CD4-positive, alpha-beta T cell treated with Interleukin-12 subunit alpha and Interleukin-12 subunit beta, for 1 hour (primary cell): Measurements from ENCODE around the gene EVI5.

ENCODE experiments used
- DNase-seq: peaks from one replicate; pipeline ENCODE4 v3.0.0-alpha.2; 2020

The EVI5 gene

DNA sequence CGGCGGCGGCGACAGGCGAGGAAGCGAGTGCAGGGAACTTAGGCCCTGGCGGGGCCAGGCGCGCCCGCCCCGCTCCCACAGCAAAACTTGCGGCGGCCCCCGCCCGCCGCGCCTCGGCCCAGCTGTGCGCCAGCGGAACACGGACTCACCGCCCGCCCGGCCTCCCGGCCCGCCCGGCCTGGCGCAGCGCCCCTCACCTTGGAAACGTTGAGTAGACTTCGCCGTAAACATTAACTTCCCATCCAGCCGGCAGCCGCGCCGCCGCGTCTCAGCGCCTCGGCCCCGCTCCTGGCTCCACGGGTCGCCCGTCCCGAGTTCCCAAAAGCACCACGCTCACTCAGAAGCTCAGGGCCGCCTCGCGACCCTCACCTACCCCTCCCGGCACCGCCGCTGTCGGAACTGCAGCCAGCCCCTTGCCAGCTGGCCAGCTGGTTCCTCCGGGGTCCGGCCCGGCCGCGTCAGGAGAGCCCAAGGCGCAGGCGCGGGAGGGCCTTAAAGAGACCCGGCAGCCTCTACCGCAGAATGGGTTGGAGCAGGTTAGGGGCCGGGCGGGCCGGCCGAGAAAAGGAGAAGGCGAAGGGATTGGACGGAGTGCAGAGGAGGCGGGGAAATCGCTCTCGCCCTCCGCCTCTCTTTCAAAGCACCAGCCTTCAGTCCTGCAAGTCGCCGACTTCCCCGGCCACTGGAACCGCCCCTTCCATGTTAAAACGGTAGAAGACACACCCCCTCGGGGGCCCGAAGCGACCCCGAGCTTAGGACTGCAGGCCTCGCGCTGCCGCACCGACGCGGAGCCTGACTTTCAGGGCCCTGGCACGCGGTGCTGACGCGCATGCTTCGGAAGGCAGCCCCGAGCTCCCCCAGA lies at the start of gene EVI5:
EVI5 (minus strand) TSS at position 470 of the 862 bp plus-strand sequence. CDS start 48,562 bp downstream, outside the sequence.
- DNase-seq: peak; percentile 54

DNA sequence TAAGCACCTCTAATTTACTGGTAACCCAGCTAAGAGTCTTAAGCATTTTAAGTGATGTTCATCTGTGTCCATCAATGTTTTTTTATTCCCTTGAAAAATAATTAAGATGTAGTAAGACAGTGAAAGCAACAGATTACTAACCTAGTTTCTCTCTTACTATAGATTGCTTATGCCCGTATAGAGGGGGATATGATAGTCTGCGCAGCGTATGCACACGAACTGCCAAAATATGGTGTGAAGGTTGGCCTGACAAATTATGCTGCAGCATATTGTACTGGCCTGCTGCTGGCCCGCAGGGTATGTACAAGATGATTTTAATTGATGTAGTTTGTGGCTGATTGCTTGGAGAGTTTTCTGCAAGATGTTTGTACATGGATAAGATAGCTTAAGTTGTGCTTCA lies 49.7 kb upstream of the EVI5 start:
- no peak for DNase-seq

DNA sequence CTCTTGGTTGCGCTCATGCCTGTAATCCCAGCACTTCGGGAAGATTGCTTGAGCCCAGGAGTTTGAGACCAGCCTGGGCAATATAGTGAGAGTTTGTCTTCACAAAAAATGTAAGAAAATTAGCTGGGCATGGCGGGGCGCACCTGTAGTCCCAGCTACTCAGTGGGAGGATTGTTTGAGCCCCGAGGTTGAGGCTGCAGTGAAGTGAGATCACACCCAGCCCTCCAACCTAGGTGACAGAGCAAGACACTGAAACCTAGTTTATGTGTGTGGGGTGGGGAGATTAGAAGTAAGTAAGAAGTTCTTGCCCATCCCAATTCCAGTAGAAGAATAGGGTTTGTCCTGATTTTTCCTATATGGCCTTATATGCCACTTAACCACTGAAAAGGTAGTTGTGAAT lies 48.9 kb upstream of the EVI5 start:
- DNase-seq: peak; percentile 33

DNA sequence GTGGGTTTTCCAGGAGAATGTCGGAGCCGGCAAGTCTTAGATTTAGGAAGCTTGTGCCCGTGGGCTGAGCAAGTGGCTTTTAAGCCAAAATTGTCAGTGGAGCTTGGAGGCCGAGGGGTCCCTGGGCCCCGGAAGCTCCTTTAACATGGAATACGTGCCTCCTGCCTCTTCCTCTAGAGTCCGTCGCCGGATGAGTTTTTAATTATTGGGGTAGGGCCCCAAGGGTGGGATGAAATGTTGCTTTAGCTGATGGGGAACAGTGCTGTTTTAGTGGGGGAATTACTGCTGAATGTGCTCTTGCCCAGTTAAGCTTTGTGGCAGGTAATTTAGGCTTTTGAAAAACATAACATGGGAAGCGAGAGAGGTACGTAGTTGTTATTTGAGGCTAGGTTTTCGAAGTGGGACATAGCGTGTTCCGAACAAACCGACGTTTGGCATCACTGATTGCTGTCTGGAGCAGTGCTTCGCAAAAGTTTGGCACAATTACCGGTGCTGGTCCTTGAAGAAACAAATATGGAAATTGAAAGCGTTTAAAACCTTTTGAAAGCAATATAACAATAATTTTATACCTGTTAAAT lies 47.7 kb upstream of the EVI5 start:
- DNase-seq: peak; percentile 12

DNA sequence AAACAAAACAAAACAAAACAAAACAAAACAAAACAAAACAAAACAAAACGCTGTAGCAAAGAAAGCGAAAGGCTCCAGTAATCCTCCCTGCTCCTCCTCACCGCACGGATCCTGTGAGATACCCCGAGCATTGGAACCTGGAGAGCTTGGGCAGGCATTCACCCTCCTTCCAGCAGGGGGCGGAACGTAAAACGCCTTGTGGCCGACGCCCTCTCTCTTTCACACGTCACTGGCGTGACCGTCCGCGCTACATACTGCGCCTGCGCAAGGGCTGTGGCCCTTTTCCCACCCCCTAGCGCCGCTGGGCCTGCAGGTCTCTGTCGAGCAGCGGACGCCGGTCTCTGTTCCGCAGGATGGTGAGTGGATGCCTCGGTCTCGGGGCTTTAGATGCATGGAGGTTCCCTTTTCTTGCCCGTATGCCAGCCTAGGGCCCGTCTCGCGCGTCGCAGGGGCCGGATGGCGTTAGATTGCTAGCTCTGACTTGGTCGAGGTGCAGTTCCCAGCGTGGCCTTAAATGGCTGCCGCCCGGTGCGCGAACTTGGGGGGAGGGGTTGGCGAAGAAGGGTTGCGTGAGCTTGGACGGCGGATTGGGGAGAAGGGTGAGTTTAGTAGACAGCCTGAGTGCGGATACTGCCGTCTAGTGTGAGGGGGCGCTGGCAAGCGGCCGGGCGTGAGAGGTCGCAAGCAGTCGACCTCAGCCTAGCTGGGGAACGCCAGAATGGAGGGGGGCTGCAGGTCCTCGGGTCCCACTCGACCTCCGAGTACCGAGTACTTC lies 47.0 kb upstream of the EVI5 start, which contains the start of gene RPL5:
RPL5 (plus strand) TSS at position 279 of the 775 bp plus-strand sequence; CDS start at position 354, 75 bp downstream.
- DNase-seq: peak; percentile 97

DNA sequence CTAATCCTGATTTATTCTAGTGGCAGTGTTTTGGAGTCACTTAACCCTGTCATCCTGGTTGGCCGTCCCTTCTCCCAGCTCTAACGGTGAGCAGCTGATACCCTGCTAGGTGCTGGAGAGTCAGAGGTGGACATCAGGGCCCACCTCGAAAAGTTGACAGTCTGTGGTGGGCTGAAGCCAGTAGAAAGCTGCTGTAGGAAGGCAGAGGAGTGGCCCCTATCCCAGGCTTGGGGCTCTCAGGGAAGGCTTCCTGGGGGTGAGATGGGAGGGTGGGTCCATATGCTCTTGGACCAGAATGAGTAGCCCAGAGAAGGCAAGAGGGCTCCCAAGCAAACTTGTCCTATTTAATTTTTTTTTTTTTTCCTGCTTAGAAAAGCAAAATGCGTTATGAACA lies 46.5 kb upstream of the EVI5 start:
- no peak for DNase-seq

DNA sequence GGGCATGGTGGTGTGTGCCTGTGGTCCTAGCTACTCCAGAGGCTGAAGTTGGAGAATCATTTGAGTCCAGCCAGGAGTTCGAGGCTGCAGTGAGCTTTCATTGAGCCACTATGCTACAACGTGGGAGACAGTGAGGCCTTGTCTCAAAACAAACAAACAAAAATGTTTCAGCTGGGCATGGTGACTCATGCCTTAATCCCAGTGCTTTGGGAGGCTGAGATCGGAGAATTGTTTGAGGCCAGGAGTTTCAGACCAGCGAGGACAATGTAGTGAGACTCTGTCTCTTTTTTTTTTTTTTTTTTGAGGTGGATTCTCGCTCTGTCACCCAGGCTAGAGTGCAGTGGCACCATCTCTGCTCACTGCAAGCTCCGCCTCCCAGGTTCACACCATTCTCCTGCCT lies 41.9 kb upstream of the EVI5 start:
- DNase-seq: no peak

DNA sequence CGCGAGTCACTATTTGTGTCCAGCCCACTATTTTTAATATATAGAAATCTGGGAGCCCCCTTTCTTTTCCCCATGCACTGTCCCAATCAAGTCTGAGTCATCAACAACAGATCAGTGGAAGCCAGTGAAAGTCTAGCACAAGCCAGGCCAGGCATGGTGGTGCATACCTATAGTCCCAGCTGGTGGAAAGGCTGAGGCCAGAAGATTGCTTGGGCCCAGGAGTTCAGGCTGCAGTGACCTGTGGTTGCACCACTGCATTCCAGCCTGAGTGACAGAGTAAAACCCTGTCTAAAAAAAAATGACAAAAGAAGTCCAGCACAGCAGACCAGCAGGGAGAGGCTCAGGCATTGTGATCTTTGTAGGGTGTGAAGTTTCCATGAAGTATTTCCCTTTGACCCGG lies 38.0 kb upstream of the EVI5 start:
- no peak for DNase-seq

DNA sequence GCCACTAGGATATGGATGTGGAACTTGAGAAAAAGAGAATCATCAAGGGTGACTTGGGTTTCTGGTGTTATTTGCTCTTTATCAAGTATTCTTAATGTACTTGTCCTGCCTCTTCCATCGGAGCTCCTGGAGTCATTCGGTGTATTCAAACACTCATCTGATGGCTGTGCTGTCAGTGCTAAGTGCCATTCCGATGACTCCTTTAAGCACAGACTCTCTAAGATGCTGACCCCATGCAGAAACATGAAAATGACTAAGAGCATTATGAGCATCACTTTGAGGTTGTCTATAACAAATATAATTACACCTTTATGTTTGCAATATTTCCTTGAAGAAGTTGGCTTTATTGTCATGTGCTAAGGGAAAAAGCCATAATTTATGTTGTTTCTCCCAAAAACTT lies 35.6 kb upstream of the EVI5 start:
- no peak for DNase-seq

DNA sequence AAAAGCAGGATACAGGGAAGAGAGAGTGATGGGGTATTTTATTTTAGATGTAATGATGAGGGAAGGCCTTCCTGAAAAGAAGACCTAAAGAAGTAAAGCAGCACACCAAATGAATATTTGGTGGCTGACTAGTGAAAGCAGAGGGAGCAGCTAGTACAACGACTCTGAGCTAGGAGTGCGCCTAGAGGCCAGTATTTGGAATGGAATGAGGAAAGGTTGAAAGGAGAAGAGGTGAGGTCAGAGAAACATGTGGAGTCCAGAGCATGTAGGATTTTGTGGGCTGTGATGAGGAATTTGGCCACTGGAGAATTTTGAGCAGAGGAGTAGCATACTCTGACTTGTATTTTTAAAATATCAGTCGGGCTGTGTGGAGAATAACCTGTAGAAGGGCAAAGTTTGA lies 35.1 kb upstream of the EVI5 start:
- DNase-seq: no peak

DNA sequence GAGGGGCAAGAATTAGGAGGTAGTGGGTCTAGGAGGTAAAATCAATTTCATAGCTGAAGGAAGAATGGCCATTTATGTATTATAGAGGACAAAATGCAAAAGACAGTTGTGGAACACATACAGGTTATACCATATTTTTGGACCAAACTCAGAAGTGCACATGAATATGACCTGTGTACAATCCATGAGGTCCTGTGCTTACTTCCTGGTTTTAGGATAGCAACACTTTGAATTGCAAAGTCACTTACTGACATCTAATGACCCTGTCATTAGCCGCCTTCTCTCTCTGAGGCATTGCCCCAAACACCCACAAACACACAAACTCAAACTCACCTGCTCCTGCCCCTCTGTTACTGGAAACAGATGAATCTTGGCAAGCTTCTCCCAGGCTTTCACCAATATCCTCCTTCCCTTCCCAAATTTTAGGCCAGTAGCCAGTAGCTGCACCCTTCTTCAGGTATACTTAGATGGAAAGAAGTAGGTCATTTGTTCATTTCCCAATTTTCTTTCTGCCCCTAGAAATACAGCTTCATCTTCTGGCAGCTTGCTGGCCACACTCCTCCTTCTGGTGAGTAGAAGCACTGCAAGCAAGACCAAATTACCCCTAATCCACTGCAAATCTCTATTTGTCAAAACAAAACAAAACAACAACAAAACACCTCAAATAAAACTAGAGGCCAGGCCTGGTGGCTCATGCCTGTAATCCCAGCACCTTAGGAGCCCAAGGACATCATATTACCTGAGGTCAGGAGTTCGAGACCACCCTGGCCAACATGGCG lies 33.3 kb upstream of the EVI5 start:
- DNase-seq: peak; percentile 38

DNA sequence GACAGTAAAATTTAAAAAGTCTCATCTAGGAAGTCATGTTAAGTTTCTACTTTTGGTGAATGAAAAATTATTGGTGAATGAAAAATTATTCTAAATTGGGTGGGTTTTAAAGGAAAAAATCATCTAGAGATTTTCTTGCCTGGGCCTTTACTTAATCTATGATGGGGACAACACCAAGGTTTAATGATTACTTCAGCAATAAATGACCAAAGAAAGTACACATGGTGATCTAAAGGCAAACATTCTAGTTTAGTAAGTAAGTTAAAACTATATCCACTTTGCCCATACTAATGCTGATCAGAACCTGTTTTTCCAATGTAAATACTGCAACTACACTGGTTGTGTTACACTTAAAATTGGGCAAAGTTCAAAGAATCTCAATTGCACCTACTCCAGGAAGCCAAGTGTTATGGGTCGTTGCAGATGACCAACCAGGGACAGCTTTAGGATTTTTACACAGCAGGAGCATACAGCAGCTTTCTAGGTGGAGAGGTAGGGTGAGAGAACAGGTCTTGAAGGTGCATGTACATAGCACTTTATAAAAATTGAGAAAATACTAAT lies 32.3 kb upstream of the EVI5 start:
- no peak for DNase-seq

DNA sequence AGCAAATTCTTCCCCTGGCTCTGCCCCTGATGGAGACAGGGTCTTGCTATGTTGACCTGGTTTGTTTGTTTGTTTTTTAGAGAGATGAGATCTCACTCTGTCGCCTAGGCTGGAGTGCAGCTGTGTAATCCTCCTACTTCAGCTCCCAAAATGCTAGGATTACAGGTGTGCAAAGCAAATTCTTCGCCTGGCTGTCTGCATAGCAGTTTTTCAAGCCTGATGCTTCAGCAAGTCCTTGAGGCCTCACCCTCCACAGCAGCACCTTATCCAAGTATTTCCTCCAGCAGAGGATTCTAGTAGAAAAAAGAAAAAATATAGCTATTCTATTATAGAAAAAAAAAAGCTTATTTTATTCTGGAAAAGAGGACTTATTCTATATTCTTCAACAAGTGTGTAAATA lies 31.8 kb upstream of the EVI5 start:
- no peak for DNase-seq

DNA sequence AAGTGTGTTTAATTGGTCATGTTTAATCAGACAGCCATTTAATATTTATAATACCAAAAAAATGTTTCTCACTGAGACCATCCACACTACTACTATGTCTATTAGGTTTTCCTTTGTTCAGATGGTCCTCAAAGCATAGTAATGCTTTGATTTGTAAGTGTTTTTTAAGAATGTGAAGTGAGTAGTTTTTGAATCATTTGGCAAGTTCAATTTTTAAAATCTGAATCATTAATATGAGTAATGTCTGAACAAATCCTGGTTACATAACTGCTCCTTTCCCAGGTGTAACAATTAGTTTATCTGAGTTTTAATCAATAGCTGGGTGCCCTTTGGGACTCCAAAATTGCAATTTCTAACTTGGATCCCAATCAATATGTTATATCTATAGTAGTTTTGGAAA lies 23.5 kb upstream of the EVI5 start:
- no peak for DNase-seq

DNA sequence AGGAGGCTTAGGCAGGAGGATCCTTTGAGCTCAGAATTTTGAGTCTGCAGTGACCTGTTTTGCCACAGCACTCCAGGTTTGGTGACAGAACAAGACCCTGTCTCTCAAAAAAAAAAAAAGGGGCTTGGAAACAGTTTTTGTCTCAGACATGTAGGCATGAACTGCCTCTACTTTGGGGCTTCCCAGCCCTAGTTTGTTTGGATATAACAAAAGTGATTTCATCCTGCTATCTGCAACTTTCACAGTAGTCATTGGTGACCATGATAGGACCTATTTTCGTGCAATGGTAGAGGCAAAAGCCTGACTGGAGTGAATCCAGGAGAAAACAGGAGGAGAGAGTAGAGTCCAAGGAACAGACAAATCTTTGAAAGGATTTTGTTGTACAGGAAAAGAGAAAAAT lies 20.3 kb upstream of the EVI5 start:
- no peak for DNase-seq

DNA sequence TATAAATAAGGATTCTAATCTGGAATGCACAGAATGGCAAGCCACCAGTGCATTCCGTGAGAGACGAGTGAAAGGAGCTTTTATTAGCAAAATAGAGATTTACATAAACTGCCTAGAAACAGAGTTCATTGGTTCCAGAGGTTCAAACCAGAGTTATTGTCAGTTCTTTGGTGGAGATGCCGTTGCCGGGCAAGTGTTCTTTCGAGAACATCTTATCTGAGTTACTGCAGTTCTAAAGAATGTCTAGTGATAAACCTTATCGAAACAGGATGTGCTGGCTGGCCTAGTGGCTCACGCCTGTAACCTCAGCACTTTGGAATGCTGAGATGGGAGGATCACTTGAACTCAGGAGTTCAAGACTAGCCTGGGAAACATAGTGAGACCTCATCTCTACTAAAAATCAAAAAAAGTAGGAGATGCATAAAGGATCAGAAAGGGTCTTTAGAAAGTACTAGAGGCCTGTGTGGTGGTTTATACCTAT lies 19.9 kb upstream of the EVI5 start:
- DNase-seq: peak; percentile 17

DNA sequence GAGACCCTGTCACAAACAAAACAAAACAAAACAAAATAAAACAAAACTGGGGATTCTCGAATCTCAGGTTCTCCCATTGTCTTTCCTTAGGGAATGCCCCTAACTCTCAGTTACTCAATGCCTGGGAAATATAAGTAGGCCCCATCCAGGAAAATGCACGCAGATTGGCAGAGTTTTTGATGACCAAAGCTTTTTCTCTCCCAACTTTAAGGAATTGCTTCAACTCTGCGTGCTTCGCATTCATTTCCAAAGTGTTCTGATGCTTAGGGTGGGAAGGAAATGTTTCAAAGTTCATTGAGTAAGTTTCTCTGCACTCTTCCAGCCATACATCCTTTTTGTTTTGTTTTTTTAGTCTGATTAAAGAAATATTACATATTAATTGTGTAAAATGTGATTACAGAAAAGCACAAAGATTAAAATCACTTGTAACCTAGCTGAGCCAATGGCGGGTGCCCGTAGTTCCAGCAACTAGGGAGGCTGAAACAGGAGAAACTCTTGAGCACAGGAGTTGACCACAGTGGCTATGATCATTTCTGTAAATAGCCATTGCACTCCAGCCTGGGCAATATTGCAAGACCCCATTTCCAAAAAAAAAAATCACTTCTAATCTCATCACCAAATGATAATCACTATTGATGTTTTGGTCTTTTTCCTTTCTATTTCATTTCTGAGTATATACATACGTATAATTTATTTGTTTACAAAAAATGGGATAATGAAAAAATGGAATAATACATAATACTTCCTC lies 18.4 kb upstream of the EVI5 start:
- no peak for DNase-seq

DNA sequence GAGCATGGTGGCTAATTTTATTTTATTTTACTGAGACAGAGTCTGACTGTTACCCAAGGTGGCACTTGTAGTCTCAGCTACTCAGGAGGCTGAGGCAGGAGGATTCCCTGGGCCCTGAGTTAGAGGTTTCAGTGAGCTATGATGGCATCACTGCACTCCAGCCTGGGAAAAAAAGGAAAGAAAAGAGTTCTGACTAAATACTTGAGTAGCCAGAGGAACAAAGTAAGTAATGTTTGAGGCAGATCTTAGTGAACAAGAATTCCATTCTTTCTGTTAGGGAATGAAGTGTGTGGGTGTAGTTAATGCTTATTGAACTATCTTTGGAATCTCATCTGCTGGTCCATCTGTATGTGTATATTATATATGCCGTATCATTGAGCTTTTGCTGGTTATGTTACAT lies 13.1 kb upstream of the EVI5 start:
- DNase-seq: no peak

DNA sequence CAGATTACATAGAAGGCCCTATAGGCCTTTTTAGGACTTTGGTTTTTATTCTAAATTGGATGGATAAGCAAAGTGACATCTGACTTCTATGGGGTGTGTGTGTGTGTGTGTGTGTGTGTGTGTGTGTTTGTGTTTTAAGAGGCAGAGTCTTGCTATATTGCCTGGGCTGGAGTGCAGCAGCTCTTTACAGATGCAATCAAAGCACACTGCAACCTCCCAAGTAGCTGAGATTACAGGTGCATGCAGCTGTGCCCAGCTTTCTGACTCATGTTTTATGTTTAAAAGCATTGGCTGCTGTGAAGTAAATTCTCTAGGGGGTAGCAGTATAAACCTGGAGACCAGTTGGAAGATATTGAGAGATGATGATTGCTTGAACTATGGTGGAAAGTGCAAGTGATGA lies 12.4 kb upstream of the EVI5 start:
- DNase-seq: no peak

DNA sequence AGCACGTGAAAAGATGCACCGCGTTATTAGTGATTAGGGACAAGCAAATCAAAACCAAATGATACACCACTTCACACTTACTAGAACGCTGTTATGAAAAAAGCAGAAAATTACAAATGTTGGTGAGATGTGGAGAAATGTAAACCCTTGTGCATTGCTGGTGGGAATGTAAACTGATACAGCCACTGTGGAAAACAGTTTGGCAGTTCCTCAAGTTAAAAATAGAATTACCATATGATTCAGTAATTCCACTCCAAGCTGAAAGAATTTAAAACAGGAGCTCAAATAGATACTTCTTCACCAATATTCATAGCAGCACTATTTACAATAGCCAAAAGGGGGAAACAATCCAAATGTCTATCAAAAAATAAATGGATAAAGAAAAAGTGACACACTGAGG lies 10.3 kb upstream of the EVI5 start:
- DNase-seq: no peak

DNA sequence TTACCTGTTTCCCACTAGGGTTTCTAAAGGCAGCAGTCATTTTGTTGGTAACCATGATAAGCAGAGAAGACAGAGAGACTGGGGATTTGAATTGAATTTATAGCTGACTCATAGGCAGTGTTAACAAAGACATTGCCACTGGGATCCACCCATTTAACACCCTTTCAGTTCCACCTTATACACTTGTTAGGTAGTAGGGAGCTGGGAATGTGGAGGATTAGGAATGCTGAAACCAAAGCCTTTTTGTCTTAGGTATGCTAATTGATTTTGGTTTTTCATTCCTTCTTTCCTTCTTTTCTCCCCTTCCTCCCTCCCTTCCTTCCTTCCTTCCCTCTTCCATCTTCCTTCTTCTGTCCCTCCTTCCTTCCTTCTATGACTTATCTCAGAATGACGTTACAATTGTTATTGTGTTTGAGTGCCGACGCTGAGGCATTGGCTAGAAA lies 7.5 kb upstream of the EVI5 start:
- DNase-seq: no peak
